Endothelial cell of umbilical vein (primary cell): ENCODE results near the gene LHPP. TPM values are rescaled to one million over a fixed set of nuclear protein-coding genes. Genes with fewer than 3 reads are reported as not detected.

Experiments
- BruUV-seq: library from RNA; stranded (reverse); fragments of 400-500 nt; replicated peaks from 2 replicates; lab custom pipeline; 2021; lab: Mats Ljungman, UMichigan
- CTCF ChIA-PET: fragments of 300-600, 350-600 bp; sonication (Branson Sonifier 250); formaldehyde crosslinking; loops from one replicate; lab custom pipeline; 2021; ENCODE audit warnings: antibody characterized with exemption, inconsistent platforms; lab: Charles Lee
- POLR2A ChIA-PET: fragments of 300-600, 350-600 bp; sonication (Branson Sonifier 250); formaldehyde crosslinking; loops from one replicate; lab custom pipeline; 2021; ENCODE audit warnings: antibody characterized with exemption, inconsistent platforms; lab: Charles Lee
- DNase-seq: peaks from one replicate; pipeline ENCODE4 v3.0.0-alpha.2; 2011; ENCODE audit warnings: low read depth, low spot score
- FAIRE-seq: peaks from 2 replicates; lab custom pipeline; 2011; peaks lifted over from hg19 to GRCh38; lab: Jason Lieb, UNC
- H2AFZ ChIP-seq: 2 replicates; pipeline ENCODE4 v1.6.0; 2012; ENCODE audit warnings: low read depth, low read length, control low read depth, inconsistent platforms
- H3K27ac ChIP-seq: 2 replicates; pipeline ENCODE4 v1.5.1; 2011; ENCODE audit warnings: low read depth, mild to moderate bottlenecking, control low read depth, low read length, moderate library complexity; ENCODE audit not compliant: insufficient read depth
- H3K27me3 ChIP-seq, 2 experiments: 2 replicates each; pipeline versions ENCODE4 v1.6.0 to v1.6.1; 2011; ENCODE audit warnings: low read length in 2 of 2, mixed read lengths in 1 of 2; ENCODE audit not compliant: control insufficient read depth in 2 of 2, insufficient read depth in 2 of 2
- H3K36me3 ChIP-seq, 2 experiments: 2 replicates in 1 of 2; 3 replicates in 1 of 2; pipeline ENCODE4 v1.5.1; 2011; ENCODE audit warnings: low read length in 2 of 2, mild to moderate bottlenecking in 1 of 2, moderate library complexity in 1 of 2; ENCODE audit not compliant: control insufficient read depth in 2 of 2, insufficient read depth in 2 of 2; ENCODE audit errors: extremely low read depth in 1 of 2
- H3K4me1 ChIP-seq: 3 replicates; pipeline ENCODE4 v1.5.1; 2011; ENCODE audit warnings: mild to moderate bottlenecking, low read length; ENCODE audit not compliant: control insufficient read depth, insufficient read depth; ENCODE audit errors: extremely low read depth
- H3K4me2 ChIP-seq: 2 replicates; pipeline ENCODE4 v1.6.1; 2011; ENCODE audit warnings: low read length, control low read depth, mixed read lengths; ENCODE audit not compliant: insufficient read depth
- H3K4me3 ChIP-seq, 3 experiments: fragments of 200-600 bp in 1 of 3; sonication (generic), shearing (Covaris generic) in 1 of 3; replicated peaks in 1 of 3; 2 replicates each; pipeline ENCODE4 v1.5.1; 2011 to 2016; ENCODE audit warnings: control low read depth in 3 of 3, low read length in 3 of 3, mild to moderate bottlenecking in 2 of 3, inconsistent platforms in 1 of 3, low read depth in 1 of 3, moderate library complexity in 1 of 3; ENCODE audit not compliant: insufficient read depth in 1 of 3
- H3K79me2 ChIP-seq: 2 replicates; pipeline ENCODE4 v1.6.0; 2012; ENCODE audit warnings: low read length, inconsistent platforms; ENCODE audit not compliant: control insufficient read depth, insufficient read depth
- H3K9ac ChIP-seq: replicated peaks from 2 replicates; pipeline ENCODE3; 2011; ENCODE audit warnings: low read length, control low read depth; ENCODE audit not compliant: insufficient read depth; ENCODE audit errors: extremely low read depth
- H3K9me1 ChIP-seq: replicated peaks from 3 replicates; pipeline ENCODE4 v1.6.0; 2011; ENCODE audit warnings: mild to moderate bottlenecking, low read length; ENCODE audit not compliant: control insufficient read depth, insufficient read depth; ENCODE audit errors: extremely low read depth
- H3K9me3 ChIP-seq: replicated peaks from 2 replicates; pipeline ENCODE4 v1.5.1; 2012; ENCODE audit warnings: low read length, inconsistent platforms; ENCODE audit not compliant: control insufficient read depth, insufficient read depth
- H4K20me1 ChIP-seq: replicated peaks from 2 replicates; pipeline ENCODE3; 2011; ENCODE audit warnings: mild to moderate bottlenecking, low read length; ENCODE audit not compliant: control insufficient read depth, insufficient read depth; ENCODE audit errors: extremely low read depth
- CTCF ChIP-seq, 2 donors: IDR thresholded peaks; 1 replicate in 1 of 2; 2 replicates in 1 of 2; pipeline ENCODE4 v1.5.1; 2011; ENCODE audit warnings: low read length in 2 of 2, mild to moderate bottlenecking in 2 of 2, moderate library complexity in 2 of 2, control low read depth in 1 of 2, inconsistent platforms in 1 of 2, low read depth in 1 of 2; ENCODE audit not compliant: insufficient read depth in 1 of 2; ENCODE audit errors: extremely low read depth in 1 of 2
- EZH2 ChIP-seq: IDR thresholded peaks from 2 replicates; pipeline ENCODE4 v1.6.1; 2012; ENCODE audit warnings: borderline replicate concordance, low read depth, mild to moderate bottlenecking, moderate library complexity, low read length, inconsistent platforms; ENCODE audit not compliant: severe bottlenecking
- FOS ChIP-seq: IDR thresholded peaks from 2 replicates; pipeline ENCODE4 v1.6.1; 2011; ENCODE audit warnings: mild to moderate bottlenecking, low read length, moderate library complexity, borderline replicate concordance; ENCODE audit not compliant: insufficient read depth
- GATA2 ChIP-seq: IDR thresholded peaks from 2 replicates; pipeline ENCODE4 v1.7.0; 2011; ENCODE audit warnings: low read depth, mild to moderate bottlenecking, moderate library complexity, mixed read lengths, low read length; ENCODE audit not compliant: insufficient read length, insufficient read depth
- JUN ChIP-seq: IDR thresholded peaks from 2 replicates; pipeline ENCODE4 v1.6.1; 2011; ENCODE audit warnings: borderline replicate concordance, low read depth; ENCODE audit not compliant: insufficient read length, insufficient read depth
- MAX ChIP-seq: IDR thresholded peaks from 2 replicates; pipeline ENCODE4 v1.6.1; 2011; ENCODE audit not compliant: insufficient read depth, insufficient read length
- MYC ChIP-seq: IDR thresholded peaks from one replicate; pipeline ENCODE4 v1.6.1; 2011; ENCODE audit warnings: mild to moderate bottlenecking, low read depth, low read length
- POLR2A ChIP-seq: IDR thresholded peaks from 2 replicates; pipeline ENCODE4 v1.6.1; 2012; ENCODE audit warnings: low read depth, mild to moderate bottlenecking, control low read depth, low read length
- POLR2AphosphoS5 ChIP-seq: IDR thresholded peaks from 2 replicates; pipeline ENCODE4 v1.6.1; 2012; ENCODE audit warnings: low read depth, mild to moderate bottlenecking, control low read depth, low read length, moderate library complexity; ENCODE audit not compliant: insufficient read depth
- dilution Hi-C: fragments of 300-500 bp; cut with MboI; formaldehyde crosslinking; loops from one replicate; pipeline ENCODE4 v1.15.0; 2019; ENCODE audit warnings: low sequenced_read_pairs; ENCODE audit not compliant: extremely low pct_ligation_motif_present
- intact Hi-C: fragments of 100-400 bp; cut with micrococcal nuclease; formaldehyde crosslinking; loops from one replicate; pipeline ENCODE4 v1.10.0; 2022
- polyA plus RNA-seq, 4 experiments: library from polyadenylated mRNA; depleted of rRNA in 3 of 4; stranded (reverse) in 3 of 4; unstranded in 1 of 4; fragments of >200 nt; gene quantifications; 2 replicates each; pipeline versions ENCODE4 v1.2.1 to v1.2.3, GENCODE V29; 2011 to 2012; ENCODE audit warnings: missing spikeins in 1 of 4
- total RNA-seq: library from RNA; stranded (reverse); gene quantifications from 2 replicates; pipeline ENCODE4 v1.2.3, GENCODE V29; 2021

Gene LHPP
- total and polyA plus RNA-seq, 2 donors (not counting 3 experiments of a cell fraction or from before 2014, with no cell fraction given): 5.8 to 11.2 TPM

GRCh38 chr10:124619195-124619594 is 157.6 kb downstream of the LHPP start:
- H3K9ac ChIP-seq: no peak overlapping the region
- BruUV-seq: no TSS peak
- H3K36me3 ChIP-seq: peaks cover 0 to 2% of the 10 kb centered on the region in 2 experiments
- no peaks in the 10 kb centered on the region for H4K20me1 ChIP-seq
- intact Hi-C loops (no loop called here), dilution Hi-C loops (no loop called here)
- TF ChIP-seq JUN (no peak), POLR2AphosphoS5 (no peak), MAX (no peak), GATA2 (no peak), CTCF (IDR thresholded peaks at IDR 0.05; ENCODE audit: extremely low read depth in 1 of 2, insufficient read depth in 1 of 2, low read depth in 1 of 2, low read length in 2 of 2) (no peak), EZH2 (no peak), FOS (no peak), MYC (no peak), POLR2A (no peak)
- FAIRE-seq: no peak
- H2AFZ ChIP-seq: no peak overlapping the region
- H3K27me3 ChIP-seq: no peaks in the 10 kb centered on the region
- H3K9me1 ChIP-seq: no peaks in the 10 kb centered on the region
- no peaks in the 10 kb centered on the region for H3K79me2 ChIP-seq
- ChIA-PET CTCF (no interaction called here), POLR2A (no interaction called here)
- no peaks in the 10 kb centered on the region for H3K9me3 ChIP-seq
- H3K4me1 ChIP-seq: no peaks in the 10 kb centered on the region
- no peak overlapping the region for H3K4me3 ChIP-seq
- no peak for DNase-seq
- H3K27ac ChIP-seq: no peak overlapping the region
- no peak overlapping the region for H3K4me2 ChIP-seq
